ENCODE results near the gene RPA4. TPM values are rescaled to one million over a fixed set of nuclear protein-coding genes. Genes with fewer than 3 reads are reported as not detected.

Gene RPA4, protein sequence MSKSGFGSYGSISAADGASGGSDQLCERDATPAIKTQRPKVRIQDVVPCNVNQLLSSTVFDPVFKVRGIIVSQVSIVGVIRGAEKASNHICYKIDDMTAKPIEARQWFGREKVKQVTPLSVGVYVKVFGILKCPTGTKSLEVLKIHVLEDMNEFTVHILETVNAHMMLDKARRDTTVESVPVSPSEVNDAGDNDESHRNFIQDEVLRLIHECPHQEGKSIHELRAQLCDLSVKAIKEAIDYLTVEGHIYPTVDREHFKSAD
- 0.91 and 1.6 TPM in 2 replicates for total RNA-seq
- long read RNA-seq, partial matches to known transcripts: 0 of 1 reads
- long read RNA-seq, other reads (novel, unspliced or antisense): 0 of 1 reads

DNA sequence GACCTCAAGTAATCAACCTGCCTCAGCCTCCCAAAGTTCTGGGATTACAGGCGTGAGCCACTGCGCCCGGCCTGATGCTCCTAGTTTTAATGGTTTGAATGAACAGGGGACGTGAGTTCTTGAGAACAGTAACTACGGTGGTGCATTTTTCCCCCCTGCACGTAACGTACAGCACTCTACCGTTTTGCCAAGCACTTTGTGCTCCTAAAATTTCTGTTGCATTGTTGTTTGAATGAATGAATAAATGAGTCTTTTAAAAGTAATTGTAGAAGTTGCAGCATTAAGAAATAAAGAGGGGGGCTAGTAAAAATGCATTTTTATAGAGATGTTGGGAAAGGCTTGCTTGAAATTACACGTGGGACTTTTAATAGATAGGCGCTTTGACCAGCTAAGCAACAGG, at the start of gene RPA4:
RPA4 (plus strand) TSS at position 301 of the 400 bp plus-strand sequence. CDS start 403 bp downstream, outside the sequence.
- peaks cover 3% of the 10 kb centered on the region for H3K9me3 Mint-ChIP-seq (ENCODE audit: low read depth)
- peaks cover 10% of the 10 kb centered on the region for H3K36me3 Mint-ChIP-seq (ENCODE audit: insufficient read depth)
- TF ChIP-seq CTCF (IDR thresholded peaks at IDR 0.05; ENCODE audit: unreplicated experiment): no peak
- no peak for DNase-seq (ENCODE audit: low spot score, unreplicated experiment)
- H3K4me1 Mint-ChIP-seq (ENCODE audit: low read depth): no peaks in the 10 kb centered on the region
- H3K4me3 Mint-ChIP-seq (ENCODE audit: low read depth): no peak within 1 kb of the TSS
- no peak within 1 kb of the TSS for H3K27ac Mint-ChIP-seq
- H3K27me3 Mint-ChIP-seq: no peaks in the 10 kb centered on the region

DNA sequence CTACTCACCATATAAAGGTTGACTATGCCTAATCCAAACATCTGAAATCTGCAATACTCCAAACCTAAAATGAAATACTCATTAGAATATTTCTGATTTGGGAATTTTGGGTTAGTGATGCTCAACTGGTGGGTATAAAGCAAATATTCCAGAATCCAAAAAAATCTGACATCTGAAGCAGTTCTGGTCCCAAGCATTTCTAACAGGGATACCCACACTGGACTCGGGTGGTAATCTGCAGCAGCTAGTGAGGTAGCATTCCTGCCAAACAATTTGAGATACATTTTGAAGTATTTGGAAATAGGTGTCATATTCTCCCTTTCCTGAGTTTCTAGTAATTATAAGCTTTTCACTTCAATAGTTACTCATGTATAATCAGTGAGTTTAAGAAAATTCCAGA, 49.6 kb upstream of the RPA4 start:
- no peak for TF ChIP-seq CTCF (IDR thresholded peaks at IDR 0.05; ENCODE audit: unreplicated experiment)
- Mint-ChIP-seq H3K27ac (no peak overlapping the region), H3K4me1 (ENCODE audit: low read depth) (peaks cover 23% of the 10 kb centered on the region), H3K27me3 (no peaks in the 10 kb centered on the region), H3K4me3 (ENCODE audit: low read depth) (no peak overlapping the region), H3K36me3 (ENCODE audit: insufficient read depth) (no peaks in the 10 kb centered on the region), H3K9me3 (ENCODE audit: low read depth) (no peaks in the 10 kb centered on the region)
- no peak for DNase-seq (ENCODE audit: low spot score, unreplicated experiment)

DNA sequence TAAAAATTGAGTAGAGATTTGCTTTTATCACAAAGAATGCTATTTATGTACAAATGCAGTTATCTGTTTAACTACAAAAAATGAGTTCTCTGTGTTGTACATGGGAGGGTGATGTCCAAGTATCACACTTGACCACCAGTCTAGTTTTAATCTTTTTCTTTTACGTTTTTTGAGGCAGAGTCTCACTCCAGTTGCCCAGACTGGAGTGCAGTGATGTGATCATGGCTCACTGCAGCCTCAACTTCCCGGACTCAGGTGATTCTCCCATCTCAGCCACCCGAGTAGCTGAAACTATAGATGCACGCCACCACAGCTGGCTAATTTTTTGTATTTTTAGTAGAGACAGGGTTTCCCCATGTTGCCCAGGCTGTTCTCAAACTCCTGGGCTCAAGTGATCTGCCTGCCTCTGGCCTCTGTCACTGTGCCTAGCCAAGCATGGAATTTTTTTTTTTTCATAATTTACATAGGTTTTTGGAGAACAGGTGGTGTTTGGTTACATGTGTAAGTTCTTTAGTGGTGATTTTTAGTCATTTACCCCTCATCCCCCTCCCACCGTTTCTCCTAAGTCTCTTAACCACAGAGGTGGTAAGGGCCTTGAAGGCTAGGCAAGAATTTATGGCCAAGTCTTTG, 47.9 kb upstream of the RPA4 start:
- TF ChIP-seq CTCF (IDR thresholded peaks at IDR 0.05; ENCODE audit: unreplicated experiment): no peak
- no peaks in the 10 kb centered on the region for H3K36me3 Mint-ChIP-seq (ENCODE audit: insufficient read depth)
- H3K27ac Mint-ChIP-seq: no peak overlapping the region
- H3K9me3 Mint-ChIP-seq (ENCODE audit: low read depth): no peaks in the 10 kb centered on the region
- peaks cover 23% of the 10 kb centered on the region for H3K4me1 Mint-ChIP-seq (ENCODE audit: low read depth)
- no peaks in the 10 kb centered on the region for H3K27me3 Mint-ChIP-seq
- H3K4me3 Mint-ChIP-seq (ENCODE audit: low read depth): no peak overlapping the region
- no peak for DNase-seq (ENCODE audit: low spot score, unreplicated experiment)

GRCh38 chrX:96837808-96838207, 45.9 kb upstream of the RPA4 start:
- Mint-ChIP-seq H3K4me1 (ENCODE audit: low read depth) (peaks cover 23% of the 10 kb centered on the region), H3K4me3 (ENCODE audit: low read depth) (no peak overlapping the region), H3K27me3 (no peaks in the 10 kb centered on the region), H3K27ac (no peak overlapping the region), H3K9me3 (ENCODE audit: low read depth) (no peaks in the 10 kb centered on the region), H3K36me3 (ENCODE audit: insufficient read depth) (no peaks in the 10 kb centered on the region)
- no peak for TF ChIP-seq CTCF (IDR thresholded peaks at IDR 0.05; ENCODE audit: unreplicated experiment)
- no peak for DNase-seq (ENCODE audit: low spot score, unreplicated experiment)

- Mint-ChIP-seq H3K36me3 (ENCODE audit: insufficient read depth) (no peaks in the 10 kb centered on the region), H3K27ac (no peak overlapping the region), H3K9me3 (ENCODE audit: low read depth) (no peaks in the 10 kb centered on the region)
Observed at GRCh38 chrX:96838537-96838936, 45.2 kb upstream of the RPA4 start.

More at GRCh38 chrX:96838537-96838936, 45.2 kb upstream of the RPA4 start:
- TF ChIP-seq CTCF (IDR thresholded peaks at IDR 0.05; ENCODE audit: unreplicated experiment): no peak
- Mint-ChIP-seq H3K4me1 (ENCODE audit: low read depth) (peaks cover 23% of the 10 kb centered on the region), H3K4me3 (ENCODE audit: low read depth) (no peak overlapping the region), H3K27me3 (no peaks in the 10 kb centered on the region)
- no peak for DNase-seq (ENCODE audit: low spot score, unreplicated experiment)

Measured in progenitor cell of endocrine pancreas (in vitro differentiated cells).